Thyroid gland (tissue), 4 donors: ENCODE measurements around the gene G0S2. TPM values are rescaled to one million over a fixed set of nuclear protein-coding genes. Genes with fewer than 3 reads are reported as not detected.

ENCODE experiments used
- DNase-seq, 2 donors: peaks; one replicate each; pipeline ENCODE4 v3.0.0-alpha.2; 2019
- H3K27ac ChIP-seq, 3 donors: fragments of 200-600 bp; sonication (generic); 1 replicate in 2 of 3; 2 replicates in 1 of 3; pipeline ENCODE4 v1.5.1; 2016 to 2019; ENCODE audit warnings: mild to moderate bottlenecking in 1 of 3, moderate library complexity in 1 of 3
- H3K27me3 ChIP-seq: fragments of 200-600 bp; sonication (generic); one replicate; pipeline ENCODE4 v1.5.1; 2019
- H3K36me3 ChIP-seq, 2 donors: fragments of 200-600 bp; sonication (generic); one replicate each; pipeline ENCODE4 v1.5.1; 2016 to 2019
- H3K4me1 ChIP-seq, 2 donors: fragments of 200-600 bp; sonication (generic); one replicate each; pipeline ENCODE4 v1.5.1; 2017 to 2019
- H3K4me3 ChIP-seq, 3 donors: fragments of 200-600 bp; sonication (generic); replicated peaks in 1 of 3; 1 replicate in 2 of 3; 2 replicates in 1 of 3; pipeline ENCODE4 v1.5.1; 2016; ENCODE audit warnings: mild to moderate bottlenecking in 1 of 3
- H3K9me3 ChIP-seq: fragments of 200-600 bp; sonication (generic); one replicate; pipeline ENCODE4 v1.5.1; 2017
- CTCF ChIP-seq, 6 experiments: fragments of 200-600 bp in 3 of 6; fragments of 450-650 bp in 3 of 6; sonication (generic) in 3 of 6; IDR thresholded peaks; one replicate each; pipeline ENCODE4 v1.5.1; 2016 to 2019; ENCODE audit warnings: antibody characterized with exemption in 6 of 6, mild to moderate bottlenecking in 2 of 6, inconsistent platforms in 1 of 6, moderate library complexity in 1 of 6
- POLR2A ChIP-seq, 2 donors: fragments of 450-650 bp; IDR thresholded peaks; one replicate each; pipeline ENCODE4 v1.6.1; 2017; ENCODE audit warnings: antibody characterized with exemption in 2 of 2, mild to moderate bottlenecking in 2 of 2, moderate library complexity in 1 of 2
- WGBS, 2 donors: methylation state at CpG; one replicate each; pipeline ENCODE4 v1.1.5; 2017; 5-methylcytosine and 5-hydroxymethylcytosine counted together
- intact Hi-C: fragments of 100-400 bp; cut with DNase I; formaldehyde crosslinking; loops from one replicate; pipeline ENCODE4 v1.15.1; 2023
- total RNA-seq, 4 donors: library from RNA; depleted of rRNA; stranded (reverse); fragments of >200 nt; gene quantifications; one replicate each; pipeline ENCODE4 v1.2.3, GENCODE V29; 2016

Gene G0S2
- total RNA-seq, 4 donors from 2014 or later, result 6.5 to 43.7 (median 10.7) TPM

GRCh38 chr1:209675565-209676154 is 448 bp downstream of the G0S2 start:
- Histone ChIP-seq H3K4me3 (peak overlapping the region; percentile 9 to 39 (median 36)), H3K27ac (peak overlapping the region in 1 of 3 donors; percentile 47), H3K36me3 (no peaks in the 10 kb centered on the region), H3K9me3 (no peaks in the 10 kb centered on the region), H3K4me1 (peaks cover 4 to 17% of the 10 kb centered on the region in 2 donors), H3K27me3 (no peaks in the 10 kb centered on the region)
- intact Hi-C loops, result no loop called here
- DNase-seq, result peak; percentile 30 to 31
- 8 to 12% methylated on average over 12 to 23 of the region's 34 CpGs for WGBS, 2 donors
- TF ChIP-seq CTCF (IDR thresholded peaks at IDR 0.05) (no peak), POLR2A (IDR thresholded peaks at IDR 0.05) (no peak)

GRCh38 chr1:209678981-209679539 is 3.8 kb downstream of the G0S2 start:
- H3K36me3 ChIP-seq, result no peaks in the 10 kb centered on the region
- no peak overlapping the region for H3K27ac ChIP-seq
- H3K9me3 ChIP-seq, result no peaks in the 10 kb centered on the region
- no peak overlapping the region for H3K4me3 ChIP-seq
- no peak for DNase-seq
- 92 to 95% methylated on average over 4 of the region's 4 CpGs for WGBS, 2 donors
- peaks cover 4 to 15% of the 10 kb centered on the region in 2 donors for H3K4me1 ChIP-seq
- no peaks in the 10 kb centered on the region for H3K27me3 ChIP-seq
- TF ChIP-seq CTCF (IDR thresholded peaks at IDR 0.05) (no peak), POLR2A (IDR thresholded peaks at IDR 0.05) (no peak)
- intact Hi-C loops, result no loop called here

- intact Hi-C loops, result no loop called here
- no peaks in the 10 kb centered on the region for H3K9me3 ChIP-seq
- no peaks in the 10 kb centered on the region for H3K27me3 ChIP-seq
- no peak overlapping the region for H3K4me3 ChIP-seq
- no peak overlapping the region for H3K27ac ChIP-seq
- DNase-seq, result no peak
- peaks cover 3 to 6% of the 10 kb centered on the region in 2 donors for H3K4me1 ChIP-seq
- TF ChIP-seq CTCF (IDR thresholded peaks at IDR 0.05), result no peak
- no peak for TF ChIP-seq POLR2A (IDR thresholded peaks at IDR 0.05)
- 76 to 78% methylated on average over 4 of the region's 4 CpGs for WGBS, 2 donors
- no peaks in the 10 kb centered on the region for H3K36me3 ChIP-seq
Measured at GRCh38 chr1:209685821-209686220, 10.6 kb downstream of the G0S2 start.

GRCh38 chr1:209686322-209686721 is 11.1 kb downstream of the G0S2 start:
- no peaks in the 10 kb centered on the region for H3K27me3 ChIP-seq
- 81 to 85% methylated on average over 4 of the region's 4 CpGs for WGBS, 2 donors
- DNase-seq, result no peak
- intact Hi-C loops, result no loop called here
- no peaks in the 10 kb centered on the region for H3K36me3 ChIP-seq
- TF ChIP-seq CTCF (IDR thresholded peaks at IDR 0.05), result no peak
- TF ChIP-seq POLR2A (IDR thresholded peaks at IDR 0.05), result no peak
- no peak overlapping the region for H3K4me3 ChIP-seq
- H3K9me3 ChIP-seq, result no peaks in the 10 kb centered on the region
- H3K27ac ChIP-seq, result no peak overlapping the region
- H3K4me1 ChIP-seq, result peaks cover 3 to 6% of the 10 kb centered on the region in 2 donors

GRCh38 chr1:209688746-209689234 is 13.6 kb downstream of the G0S2 start:
- Histone ChIP-seq H3K27ac (no peak overlapping the region), H3K4me1 (peaks cover 3 to 6% of the 10 kb centered on the region in 2 donors), H3K27me3 (no peaks in the 10 kb centered on the region), H3K36me3 (no peaks in the 10 kb centered on the region), H3K9me3 (no peaks in the 10 kb centered on the region), H3K4me3 (no peak overlapping the region)
- no peak for TF ChIP-seq CTCF (IDR thresholded peaks at IDR 0.05)
- TF ChIP-seq POLR2A (IDR thresholded peaks at IDR 0.05), result no peak
- intact Hi-C loops, result no loop called here
- WGBS, 2 donors, result 63 to 79% methylated on average over 1 of the region's 1 CpG
- DNase-seq, result no peak
